ENCODE measurements around the gene HLA-DOA.

HLA-DOA gene

GRCh38 chr6:32970413-32971241, 38.8 kb downstream of the HLA-DOA start:
- H3K36me3 Mint-ChIP-seq (ENCODE audit: low read depth) = peaks cover 58% of the 10 kb centered on the region
- peak overlapping the region; percentile 93 for H3K4me3 Mint-ChIP-seq
- H3K9me3 Mint-ChIP-seq = no peaks in the 10 kb centered on the region
- H3K27ac Mint-ChIP-seq = peak overlapping the region; percentile 99
- no peaks in the 10 kb centered on the region for H3K27me3 Mint-ChIP-seq (ENCODE audit: low read depth)
- peak; percentile 82 for DNase-seq (ENCODE audit: low spot score)
- peaks cover 21% of the 10 kb centered on the region for H3K4me1 Mint-ChIP-seq (ENCODE audit: low read depth)

DNA sequence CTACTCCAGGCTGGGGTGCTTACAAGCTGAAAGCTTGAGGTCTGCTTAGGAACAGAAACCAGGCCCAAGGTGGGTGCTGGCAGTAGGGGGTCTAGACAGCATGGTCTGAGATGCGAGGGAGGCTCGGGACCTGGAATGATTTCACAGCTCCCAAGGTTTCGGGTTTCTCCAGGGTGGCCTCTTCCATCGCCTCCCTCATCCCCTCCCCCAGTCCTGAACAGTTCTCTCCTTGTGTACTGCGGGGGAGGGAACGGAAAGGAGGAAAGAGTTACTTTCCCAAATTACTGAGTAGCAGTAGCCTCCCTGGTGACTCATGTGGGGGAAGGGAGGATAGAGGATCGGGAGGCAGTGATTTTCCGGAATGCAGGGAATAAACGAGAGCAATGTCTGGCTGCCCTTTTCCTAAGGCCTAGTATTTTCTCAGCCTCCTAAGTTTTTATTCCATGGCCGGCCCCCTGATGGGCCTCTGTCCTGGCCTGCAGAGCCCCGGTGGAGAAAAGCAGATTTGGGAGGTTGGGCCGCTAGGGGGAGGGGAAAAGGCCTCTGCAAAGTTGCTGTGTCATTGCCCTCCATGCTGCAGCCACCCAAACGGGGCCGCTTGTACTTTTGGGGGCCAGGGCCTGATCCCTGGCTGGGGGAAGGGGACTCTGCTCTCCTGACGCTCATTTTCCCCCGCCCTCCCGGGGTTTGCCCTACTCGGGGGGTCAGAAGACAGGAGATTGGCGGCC, 39.5 kb downstream of the HLA-DOA start:
- Mint-ChIP-seq H3K27ac (peak overlapping the region; percentile 99), H3K36me3 (ENCODE audit: low read depth) (peaks cover 52% of the 10 kb centered on the region), H3K4me3 (peak overlapping the region; percentile 93), H3K9me3 (no peaks in the 10 kb centered on the region), H3K4me1 (ENCODE audit: low read depth) (peaks cover 18% of the 10 kb centered on the region), H3K27me3 (ENCODE audit: low read depth) (no peaks in the 10 kb centered on the region)
- DNase-seq (ENCODE audit: low spot score) = peak; percentile 77

- Mint-ChIP-seq H3K27me3 (ENCODE audit: low read depth) (no peaks in the 10 kb centered on the region), H3K36me3 (ENCODE audit: low read depth) (peaks cover 44% of the 10 kb centered on the region), H3K9me3 (no peaks in the 10 kb centered on the region), H3K4me1 (ENCODE audit: low read depth) (peaks cover 20% of the 10 kb centered on the region), H3K27ac (peak overlapping the region; percentile 99), H3K4me3 (peak overlapping the region; percentile 93)
- peak; percentile 64 for DNase-seq (ENCODE audit: low spot score)
Measured at GRCh38 chr6:32968867-32969684, 40.3 kb downstream of the HLA-DOA start.

- DNase-seq (ENCODE audit: low spot score) = peak; percentile 97
- peaks cover 23% of the 10 kb centered on the region for H3K4me1 Mint-ChIP-seq (ENCODE audit: low read depth)
- no peaks in the 10 kb centered on the region for H3K27me3 Mint-ChIP-seq (ENCODE audit: low read depth)
- no peaks in the 10 kb centered on the region for H3K9me3 Mint-ChIP-seq
- peak within 1 kb of the TSS; percentile 93 for H3K4me3 Mint-ChIP-seq
- H3K36me3 Mint-ChIP-seq (ENCODE audit: low read depth) = peaks cover 36% of the 10 kb centered on the region
- H3K27ac Mint-ChIP-seq = peak within 1 kb of the TSS; percentile 99
Measured at GRCh38 chr6:32968093-32968866, 41.1 kb downstream of the HLA-DOA start, which contains the start of gene BRD2. TSS of gene BRD2 (plus strand) at chr6:32968594. CDS start at chr6:32972899, 4,305 bp downstream.

- no peaks in the 10 kb centered on the region for H3K9me3 Mint-ChIP-seq
- H3K36me3 Mint-ChIP-seq (ENCODE audit: low read depth) = peaks cover 27% of the 10 kb centered on the region
- no peaks in the 10 kb centered on the region for H3K27me3 Mint-ChIP-seq (ENCODE audit: low read depth)
- peak overlapping the region; percentile 99 for H3K27ac Mint-ChIP-seq
- peak overlapping the region; percentile 93 for H3K4me3 Mint-ChIP-seq
- DNase-seq (ENCODE audit: low spot score) = no peak
- peaks cover 26% of the 10 kb centered on the region for H3K4me1 Mint-ChIP-seq (ENCODE audit: low read depth)
Measured at GRCh38 chr6:32967151-32968091, 42.0 kb downstream of the HLA-DOA start.

DNA sequence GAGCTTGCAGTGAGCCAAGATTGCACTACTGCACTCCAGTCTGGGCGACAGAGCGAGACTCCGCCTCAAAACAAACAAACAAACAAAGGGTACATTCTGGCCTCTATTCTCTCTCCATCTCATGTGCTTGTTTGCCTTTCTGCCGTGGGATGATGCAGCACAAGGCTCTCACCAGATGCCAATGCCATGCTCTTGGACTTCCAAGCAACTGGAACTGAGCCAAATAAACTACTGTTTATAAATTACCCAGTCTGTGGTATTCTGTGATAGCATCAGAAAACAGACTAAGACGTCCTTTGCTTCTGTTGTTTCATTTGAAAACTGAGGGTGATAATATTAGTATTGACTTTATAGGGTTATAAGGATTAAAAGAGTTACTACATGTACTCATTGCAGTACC, 44.6 kb downstream of the HLA-DOA start:
- Mint-ChIP-seq H3K4me1 (ENCODE audit: low read depth) (peaks cover 33% of the 10 kb centered on the region), H3K27me3 (ENCODE audit: low read depth) (no peaks in the 10 kb centered on the region), H3K4me3 (no peak overlapping the region), H3K9me3 (no peaks in the 10 kb centered on the region), H3K27ac (no peak overlapping the region), H3K36me3 (ENCODE audit: low read depth) (peaks cover 7% of the 10 kb centered on the region)
- DNase-seq (ENCODE audit: low spot score) = no peak

DNA sequence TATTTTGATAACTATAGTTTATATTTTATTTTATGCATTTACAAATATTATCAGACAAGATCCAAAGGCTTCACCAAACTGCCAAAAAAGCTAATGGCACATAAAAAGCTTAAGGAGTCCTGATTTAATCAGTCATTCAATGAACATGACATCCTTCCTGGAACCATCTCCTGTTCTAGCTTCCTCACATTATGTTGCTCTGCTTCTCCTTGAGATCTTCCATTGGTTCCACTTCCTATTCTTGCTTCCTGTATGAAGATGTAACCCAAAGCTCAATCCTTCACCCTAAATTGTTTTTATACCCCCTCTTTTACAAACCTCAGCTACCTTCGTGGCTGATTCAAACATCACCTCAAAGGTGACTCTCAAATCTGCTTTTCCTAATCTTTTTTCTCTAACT, 45.5 kb downstream of the HLA-DOA start:
- Mint-ChIP-seq H3K4me3 (no peak overlapping the region), H3K4me1 (ENCODE audit: low read depth) (peaks cover 33% of the 10 kb centered on the region), H3K27ac (no peak overlapping the region), H3K36me3 (ENCODE audit: low read depth) (peaks cover 6% of the 10 kb centered on the region), H3K9me3 (no peaks in the 10 kb centered on the region), H3K27me3 (ENCODE audit: low read depth) (no peaks in the 10 kb centered on the region)
- DNase-seq (ENCODE audit: low spot score) = no peak

- Mint-ChIP-seq H3K4me1 (ENCODE audit: low read depth) (peaks cover 34% of the 10 kb centered on the region), H3K27ac (no peak overlapping the region), H3K27me3 (ENCODE audit: low read depth) (no peaks in the 10 kb centered on the region), H3K4me3 (no peak overlapping the region), H3K36me3 (ENCODE audit: low read depth) (peaks cover 6% of the 10 kb centered on the region), H3K9me3 (no peaks in the 10 kb centered on the region)
- DNase-seq (ENCODE audit: low spot score) = no peak
Measured at GRCh38 chr6:32962213-32962826, 47.1 kb downstream of the HLA-DOA start.

- no peak for DNase-seq (ENCODE audit: low spot score)
- no peaks in the 10 kb centered on the region for H3K27me3 Mint-ChIP-seq (ENCODE audit: low read depth)
Measured at GRCh38 chr6:32960563-32960962, 48.8 kb downstream of the HLA-DOA start.

DNA sequence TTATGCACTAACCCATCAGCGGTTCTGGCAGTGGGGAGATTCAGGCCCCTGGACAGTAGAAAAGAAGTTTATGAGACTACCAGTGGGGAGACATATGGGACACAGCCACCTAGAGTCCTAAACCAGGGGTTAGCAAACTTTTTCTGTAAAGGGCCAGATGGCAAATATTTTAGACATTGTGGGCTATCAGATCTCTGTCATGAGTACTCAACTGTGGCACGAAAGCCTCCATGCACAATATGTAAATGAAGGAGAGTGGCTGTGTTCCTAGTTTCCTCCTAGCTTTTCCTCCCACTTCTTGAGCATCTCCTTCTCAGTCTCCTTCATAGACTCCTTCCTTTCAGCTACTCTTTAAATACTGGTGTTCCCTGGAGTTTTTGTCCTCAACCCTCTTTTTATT, 53.2 kb downstream of the HLA-DOA start:
- Mint-ChIP-seq H3K27me3 (ENCODE audit: low read depth) (no peaks in the 10 kb centered on the region), H3K27ac (no peak overlapping the region), H3K4me3 (no peak overlapping the region), H3K9me3 (no peaks in the 10 kb centered on the region), H3K4me1 (ENCODE audit: low read depth) (peaks cover 37% of the 10 kb centered on the region), H3K36me3 (ENCODE audit: low read depth) (peaks cover 3% of the 10 kb centered on the region)
- no peak for DNase-seq (ENCODE audit: low spot score)

More at GRCh38 chr6:32960563-32960962, 48.8 kb downstream of the HLA-DOA start:
- peaks cover 23% of the 10 kb centered on the region for H3K4me1 Mint-ChIP-seq (ENCODE audit: low read depth)
- no peak overlapping the region for H3K4me3 Mint-ChIP-seq
- H3K9me3 Mint-ChIP-seq = no peaks in the 10 kb centered on the region
- H3K27ac Mint-ChIP-seq = no peak overlapping the region
- H3K36me3 Mint-ChIP-seq (ENCODE audit: low read depth) = peaks cover 5% of the 10 kb centered on the region

DNA sequence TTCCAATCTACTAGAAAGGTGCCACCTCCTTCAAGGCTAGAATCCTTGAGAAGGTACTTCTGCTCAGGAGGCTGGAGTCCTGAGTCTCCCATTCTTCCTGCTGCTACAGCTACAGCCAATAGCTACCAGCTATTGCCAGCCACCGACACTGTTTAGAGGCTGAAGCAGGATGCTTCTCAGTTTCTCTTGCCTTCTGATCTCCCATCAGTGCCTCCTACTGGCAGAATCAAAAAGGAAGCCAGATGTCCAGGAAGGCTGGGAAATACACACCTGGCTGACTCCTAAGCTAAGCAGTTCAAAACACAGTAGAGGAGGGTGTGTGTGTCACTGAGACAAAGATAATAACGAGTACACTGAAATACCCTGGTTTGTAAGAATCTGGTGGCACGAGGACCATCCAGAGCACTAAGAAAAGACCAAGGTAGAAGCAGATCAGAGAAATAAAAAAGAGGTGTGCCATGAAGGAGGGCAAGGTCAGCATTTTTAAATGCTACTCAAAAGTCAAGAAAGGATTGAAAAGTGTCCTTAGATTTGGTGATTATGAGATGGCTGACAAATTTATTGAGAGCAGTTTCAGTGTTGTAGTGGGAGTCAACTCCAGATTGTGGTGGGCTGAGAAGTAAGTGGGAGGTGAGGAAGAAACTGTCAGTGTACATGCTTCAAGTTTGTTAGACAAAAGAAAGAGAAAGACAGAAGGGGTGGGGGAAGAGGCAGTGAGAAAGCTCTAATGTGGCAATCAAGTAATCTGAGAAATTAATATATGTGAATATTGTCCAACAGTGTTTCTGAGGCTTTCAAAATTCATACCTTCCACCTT, 54.2 kb downstream of the HLA-DOA start:
- H3K27me3 Mint-ChIP-seq (ENCODE audit: low read depth) = no peaks in the 10 kb centered on the region
- no peaks in the 10 kb centered on the region for H3K9me3 Mint-ChIP-seq
- no peak overlapping the region for H3K27ac Mint-ChIP-seq
- peaks cover 40% of the 10 kb centered on the region for H3K4me1 Mint-ChIP-seq (ENCODE audit: low read depth)
- DNase-seq (ENCODE audit: low spot score) = no peak
- H3K36me3 Mint-ChIP-seq (ENCODE audit: low read depth) = peaks cover 3% of the 10 kb centered on the region
- no peak overlapping the region for H3K4me3 Mint-ChIP-seq
